ENCODE data around the gene HCN3.

- TF ChIP-seq CTCF (IDR thresholded peaks at IDR 0.05) (no peak), POLR2A (IDR thresholded peaks at IDR 0.05) (no peak)
Measured at GRCh38 chr1:155284476-155284875, 7.2 kb downstream of the HCN3 start.

Data from lower leg skin (tissue), 3 donors.